Sigmoid colon (tissue), 3 donors: Measurements from ENCODE around the gene FASLG.

Experiments used
- CTCF ChIP-seq, 4 experiments: fragments of 450-650 bp in 3 of 4; fragments of 200-600 bp in 1 of 4; IDR thresholded peaks; one replicate each; pipeline ENCODE4 v1.5.1; 2016 to 2019; ENCODE audit warnings: antibody characterized with exemption in 4 of 4, mild to moderate bottlenecking in 3 of 4, moderate library complexity in 2 of 4
- POLR2A ChIP-seq, 2 donors: fragments of 450-650 bp; IDR thresholded peaks; one replicate each; pipeline ENCODE4 v1.6.1; 2016; ENCODE audit warnings: antibody characterized with exemption in 2 of 2, mild to moderate bottlenecking in 2 of 2, moderate library complexity in 2 of 2

- TF ChIP-seq CTCF (IDR thresholded peaks at IDR 0.05) (no peak), POLR2A (IDR thresholded peaks at IDR 0.05) (no peak)
Measured at GRCh38 chr1:172638249-172638648, 20.7 kb upstream of the FASLG start.
